Pons (tissue), 1 donor: ENCODE results near the gene CD101.

Experiments used
- DNase-seq: peaks from one replicate; pipeline ENCODE4 v3.0.0-alpha.2; 2016; ENCODE audit warnings: low spot score

Gene CD101

DNA sequence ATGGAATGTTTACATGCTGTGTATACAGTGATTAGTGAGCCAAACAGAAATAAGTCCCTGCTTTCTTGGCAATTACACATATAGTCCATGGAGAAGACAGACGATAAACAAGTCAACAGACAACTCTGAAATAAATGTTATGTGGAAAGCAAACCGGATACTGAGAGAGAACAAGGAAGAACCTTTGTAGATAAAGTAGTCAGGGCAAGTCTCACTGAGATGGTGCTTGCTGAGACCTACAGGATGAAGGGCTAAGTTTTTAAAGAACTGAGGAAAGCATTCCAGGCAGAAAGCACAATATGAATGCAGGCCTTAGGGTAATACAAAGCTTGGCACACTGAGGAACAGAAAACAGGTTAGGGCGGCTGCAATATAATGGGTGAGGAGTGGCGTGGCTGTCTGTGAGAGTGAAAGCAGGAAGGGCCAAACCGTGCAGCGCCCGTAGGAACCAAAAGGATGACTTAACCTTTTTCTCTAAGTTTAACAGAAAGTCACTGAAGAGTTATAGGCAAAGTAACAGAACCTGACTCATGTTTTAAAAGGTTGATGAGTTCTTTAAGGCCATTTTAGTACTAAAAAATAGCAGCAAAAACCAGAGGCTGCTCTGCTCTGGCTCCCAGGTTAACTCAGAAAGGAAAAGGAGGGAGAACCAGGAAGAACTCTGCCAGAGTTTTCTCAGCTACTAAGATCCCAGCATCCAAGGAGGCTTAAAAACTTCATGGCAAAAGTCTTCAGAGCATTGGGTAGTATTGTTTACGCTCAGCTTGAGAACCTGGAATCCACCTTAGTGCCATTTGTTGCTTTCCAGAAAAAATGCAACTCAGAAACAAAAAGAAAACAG lies 49.9 kb downstream of the CD101 start:
- no peak for DNase-seq

- DNase-seq, result no peak
Observed at GRCh38 chr1:117054068-117054467, 52.5 kb downstream of the CD101 start.

DNA sequence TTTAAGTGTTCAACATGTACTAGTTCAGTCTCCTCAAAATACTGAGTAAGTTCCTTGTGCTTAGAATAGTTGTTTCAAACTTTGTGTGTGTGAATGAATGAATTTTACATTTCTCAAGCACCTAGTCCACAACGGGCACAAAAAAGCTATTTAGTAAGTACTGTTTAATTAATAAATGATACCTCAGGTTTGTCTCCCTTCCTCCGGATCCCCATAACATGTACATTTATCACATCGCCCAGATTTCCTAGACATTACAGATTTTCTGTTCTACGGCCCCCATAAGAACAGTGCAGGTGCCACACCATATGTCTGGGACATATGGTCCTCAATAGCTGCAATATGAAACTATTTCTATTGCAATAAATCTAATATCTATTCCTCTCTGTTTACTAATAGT lies 57.2 kb downstream of the CD101 start:
- DNase-seq, result no peak

DNA sequence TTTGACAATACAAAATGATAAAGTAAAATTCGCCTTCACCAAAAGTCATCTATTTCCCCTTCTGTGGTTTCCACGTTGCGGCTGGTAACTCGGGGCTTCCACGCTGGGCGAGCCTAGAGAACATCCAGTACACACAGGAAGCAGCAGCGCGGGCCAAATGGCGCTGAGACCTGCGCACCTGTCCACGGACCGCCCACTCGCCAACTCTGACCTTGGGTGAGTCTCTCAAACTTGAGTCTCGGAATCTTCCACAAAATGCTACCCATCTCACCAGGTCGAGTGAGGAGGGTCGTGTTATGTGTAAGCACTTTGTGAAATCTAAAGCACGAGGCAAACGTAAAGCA lies 57.7 kb downstream of the CD101 start:
- DNase-seq, result no peak

- peak; percentile 99 for DNase-seq
Observed at GRCh38 chr1:117059678-117060440, 58.3 kb downstream of the CD101 start, which contains the start of gene TTF2. TTF2 (plus strand) TSS chr1:117060326; CDS start chr1:117060347, 21 bp downstream.

GRCh38 chr1:117060441-117061317 lies 59.1 kb downstream of the CD101 start:
- DNase-seq, result peak; percentile 23

GRCh38 chr1:117061986-117062415 lies 60.4 kb downstream of the CD101 start:
- no peak for DNase-seq

GRCh38 chr1:117066367-117066766 lies 64.8 kb downstream of the CD101 start:
- DNase-seq, result no peak

DNA sequence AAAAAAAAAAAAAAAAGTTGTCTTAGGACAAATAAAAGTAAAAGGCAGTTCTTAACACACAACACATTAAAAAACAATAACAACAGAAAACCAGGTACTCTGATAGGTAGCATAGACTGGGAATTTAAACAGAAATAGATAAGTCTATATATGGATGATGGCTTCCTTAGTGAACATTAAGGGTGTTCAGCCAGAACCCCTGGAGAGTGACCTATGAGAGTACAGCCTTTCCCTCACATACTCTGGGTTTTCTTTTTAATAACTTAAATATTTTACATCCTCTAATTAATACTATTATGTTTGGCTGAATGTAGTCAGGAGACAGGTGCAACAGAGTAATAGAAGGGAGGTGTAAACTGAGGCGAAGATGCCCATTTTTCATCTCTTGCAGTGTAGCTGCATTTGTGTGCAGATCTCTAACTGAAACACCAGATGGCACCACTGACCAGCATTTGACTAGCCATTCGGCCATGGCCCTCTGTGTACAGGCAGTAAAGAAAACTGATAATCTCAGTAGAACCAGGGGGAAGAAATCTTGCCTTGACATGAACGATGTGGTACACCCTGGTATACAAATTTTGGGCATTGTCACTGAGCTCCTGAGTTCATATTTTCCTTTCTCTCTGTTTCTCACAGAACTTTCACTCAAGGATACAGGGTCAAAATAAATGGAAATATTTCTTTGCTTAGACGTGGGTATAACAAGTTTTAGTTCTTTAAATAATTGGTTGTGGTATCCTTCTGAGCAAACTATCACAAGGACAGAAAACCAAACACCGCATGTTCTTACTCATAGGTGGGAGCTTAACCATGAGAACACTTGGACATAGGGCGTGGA lies 66.2 kb downstream of the CD101 start:
- peak; percentile 75 for DNase-seq

GRCh38 chr1:117068580-117068979 lies 67.0 kb downstream of the CD101 start:
- DNase-seq, result peak; percentile 60

GRCh38 chr1:117069220-117069844 lies 67.8 kb downstream of the CD101 start:
- DNase-seq, result no peak

DNA sequence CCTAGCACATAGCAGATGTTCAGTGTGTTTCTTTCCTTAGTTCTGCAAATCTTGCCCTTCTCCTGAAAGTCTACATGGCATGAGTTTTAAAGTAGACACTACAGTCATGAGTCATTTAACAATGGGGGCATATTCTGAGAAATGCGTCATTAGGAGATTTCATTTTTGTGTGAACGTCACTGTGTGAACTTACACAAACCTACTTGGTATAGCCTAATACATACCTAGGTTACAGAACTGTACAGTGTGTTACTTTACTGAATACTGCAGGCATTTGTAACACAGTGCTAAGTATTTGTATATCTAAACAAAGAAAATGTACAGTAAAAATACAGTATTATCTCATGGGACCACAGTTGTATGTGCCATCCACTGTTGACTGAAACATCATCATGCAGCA lies 68.6 kb downstream of the CD101 start:
- no peak for DNase-seq

DNA sequence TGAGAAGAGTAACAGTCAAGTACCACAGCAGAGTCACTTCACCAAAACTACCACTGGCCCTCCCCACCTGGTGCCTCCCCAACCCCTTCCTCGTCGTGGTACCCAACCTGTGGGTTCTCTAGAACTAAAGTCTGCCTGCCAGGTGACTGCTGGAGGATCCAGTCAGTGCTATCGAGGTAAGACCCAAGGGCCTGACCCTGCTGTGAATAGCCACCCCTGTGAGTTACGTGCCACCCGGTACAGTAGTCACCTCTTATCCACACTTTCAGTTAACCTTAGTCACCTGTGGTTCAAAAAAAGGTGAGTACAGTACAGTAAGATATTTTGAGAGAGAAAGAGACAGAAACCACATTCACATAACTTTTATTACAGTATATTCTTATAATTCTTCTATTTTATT lies 75.1 kb downstream of the CD101 start:
- DNase-seq, result no peak

DNA sequence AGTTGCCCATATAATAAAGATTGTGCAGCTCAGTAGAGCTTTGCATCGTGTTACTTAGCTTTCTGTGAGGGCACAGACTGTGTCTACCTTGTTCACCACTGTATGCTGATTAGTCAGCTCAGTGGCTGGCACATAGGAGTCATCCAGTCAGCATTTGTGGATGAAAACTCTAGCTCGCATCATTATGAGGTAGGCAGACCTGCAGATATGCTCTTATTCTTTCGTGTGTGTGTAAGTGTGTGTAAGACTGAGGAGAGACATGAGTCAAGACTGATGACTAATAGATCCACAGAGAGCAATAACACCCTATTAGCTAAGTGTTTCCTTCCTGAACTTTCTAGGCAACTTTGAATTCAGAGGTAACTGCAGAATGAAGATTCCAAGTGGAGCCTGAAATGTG lies 75.7 kb downstream of the CD101 start:
- DNase-seq, result no peak

DNA sequence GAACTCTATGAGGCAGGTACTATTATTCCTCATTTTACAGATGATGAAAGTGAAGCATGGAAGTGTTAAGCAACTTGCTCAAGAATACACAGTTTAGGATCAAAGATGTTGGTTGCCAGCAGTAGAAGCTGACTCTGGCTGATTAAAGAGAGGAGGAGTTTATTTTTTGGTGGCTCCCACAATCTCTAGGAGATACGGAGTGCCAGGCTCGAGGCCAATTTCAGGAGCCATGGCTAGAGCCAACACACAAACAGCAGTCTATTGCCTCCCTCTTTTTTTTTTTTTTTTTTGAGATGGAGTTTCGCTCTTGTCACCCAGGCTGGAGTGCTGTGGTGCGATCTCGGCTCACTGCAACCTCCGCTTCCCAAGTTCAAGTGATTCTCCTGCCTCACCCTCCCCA lies 78.2 kb downstream of the CD101 start:
- DNase-seq, result no peak

DNA sequence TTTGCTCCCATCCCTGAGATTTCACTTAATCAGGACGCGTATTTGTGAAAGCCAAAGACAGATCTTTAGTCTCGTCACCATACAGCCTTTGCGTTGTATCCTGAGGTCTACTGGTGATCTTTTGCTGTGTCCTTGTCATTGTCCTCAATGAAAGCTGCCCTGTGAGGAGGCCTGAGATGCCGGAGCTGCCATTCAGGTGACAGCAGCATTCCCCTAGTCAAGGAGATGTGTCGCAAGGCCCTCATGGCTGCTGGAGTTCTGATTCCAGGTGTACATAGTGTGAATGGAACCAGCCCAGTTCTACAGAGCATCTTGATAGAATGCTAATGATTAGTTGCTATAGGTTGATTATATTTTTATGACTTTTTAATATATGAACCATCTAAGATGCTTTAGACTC lies 82.7 kb downstream of the CD101 start:
- DNase-seq, result no peak
